AG09309 (cell line): ENCODE results near the gene RIPPLY2.
"Not testable (repeated sequence)": the region's sequence is repeated elsewhere in the genome, so short reads cannot be mapped to it uniquely, and the experiment has no call there.

Experiments
- DNase-seq: peaks from one replicate; pipeline ENCODE4 v3.0.0-alpha.2; 2010; ENCODE audit warnings: low read depth
- H3K4me3 ChIP-seq: 2 replicates; pipeline ENCODE4 v1.5.1; 2011; ENCODE audit warnings: mild to moderate bottlenecking, low read depth, low read length, moderate library complexity; ENCODE audit not compliant: control insufficient read depth
- CTCF ChIP-seq: IDR thresholded peaks from 2 replicates; pipeline ENCODE4 v1.5.1; 2011; ENCODE audit warnings: mild to moderate bottlenecking, low read depth, low read length, inconsistent platforms; ENCODE audit not compliant: insufficient read depth, control insufficient read depth; ENCODE audit errors: missing control alignments

RIPPLY2 gene

DNA sequence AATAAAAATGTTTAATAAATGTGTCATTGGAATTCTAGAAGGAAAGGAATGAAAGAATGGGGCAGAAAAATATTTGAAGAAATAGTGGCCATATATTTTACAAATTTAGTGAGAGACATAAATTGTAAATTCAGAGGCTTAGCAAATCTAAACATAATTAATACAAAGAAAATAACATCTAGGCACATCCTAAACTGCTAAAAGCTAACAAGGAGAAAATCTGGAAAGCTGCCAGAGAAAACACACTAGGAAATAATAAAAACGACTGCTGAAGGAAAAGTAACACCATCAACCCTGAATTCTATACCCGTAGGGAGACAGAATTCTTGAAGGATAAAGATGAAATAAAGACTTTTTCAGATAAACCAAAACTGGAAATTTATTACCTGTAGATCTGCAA lies 30.1 kb downstream of the RIPPLY2 start:
- no peak overlapping the region for H3K4me3 ChIP-seq
- DNase-seq, result no peak
- TF ChIP-seq CTCF, result no peak

DNA sequence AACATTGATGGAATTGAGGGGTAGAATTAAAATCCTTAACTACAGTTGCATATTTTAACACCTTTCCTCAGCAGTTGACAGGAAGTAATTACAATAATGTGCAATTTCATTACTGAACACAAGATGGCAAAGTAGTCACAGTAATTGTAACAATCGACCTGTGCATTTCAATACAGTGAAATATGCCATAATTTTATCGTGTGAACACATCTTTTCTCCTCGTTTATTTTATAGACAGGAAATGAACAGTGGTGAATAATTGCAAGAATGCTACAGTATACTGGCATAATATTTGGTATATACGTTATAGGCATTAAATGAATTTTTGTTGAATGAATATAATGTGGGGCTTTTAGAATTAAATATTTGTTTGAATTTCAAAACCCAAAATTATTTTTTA lies 31.4 kb downstream of the RIPPLY2 start:
- peak; percentile 29 for DNase-seq
- TF ChIP-seq CTCF, result peak; percentile 44
- H3K4me3 ChIP-seq, result no peak overlapping the region

DNA sequence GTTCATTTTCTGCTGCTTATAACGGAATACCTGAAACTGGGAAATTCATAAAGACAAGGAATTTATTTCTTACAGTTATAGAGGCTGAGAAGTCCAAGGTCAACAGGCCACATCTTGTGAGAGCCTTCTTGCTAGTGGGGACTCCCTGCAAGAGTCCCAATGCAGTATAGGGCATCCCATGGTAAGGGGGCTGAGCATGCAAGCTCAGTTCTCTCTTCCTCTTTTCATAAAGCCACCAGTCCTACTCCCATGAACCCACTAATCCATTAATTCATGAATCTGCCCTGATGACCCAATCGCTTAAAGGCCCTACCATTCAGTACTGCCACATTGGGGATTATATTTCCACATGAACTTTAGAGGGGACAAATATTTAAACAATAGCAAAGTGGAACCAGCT lies 32.8 kb downstream of the RIPPLY2 start:
- no peak for TF ChIP-seq CTCF
- H3K4me3 ChIP-seq, result no peak overlapping the region
- no peak for DNase-seq

DNA sequence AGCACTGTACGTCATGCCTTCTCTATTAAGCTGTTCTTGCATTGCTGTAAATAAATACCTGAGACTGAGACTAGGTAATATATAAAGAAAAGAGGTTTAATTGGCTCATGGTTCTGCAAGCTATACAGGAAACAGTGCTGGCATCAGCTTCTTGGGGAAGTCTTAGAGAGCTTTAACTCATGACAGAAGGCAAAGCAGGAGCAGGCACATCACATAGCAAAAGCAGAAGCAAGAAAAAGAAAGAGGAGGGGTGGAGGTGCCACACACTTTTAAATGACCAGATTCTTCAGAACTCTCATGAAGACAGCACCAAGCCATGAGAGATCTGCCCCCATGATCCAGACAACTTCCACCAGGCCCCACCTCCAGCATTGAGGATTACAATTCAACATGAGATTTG lies 36.5 kb downstream of the RIPPLY2 start:
- no peak for TF ChIP-seq CTCF
- H3K4me3 ChIP-seq, result no peak overlapping the region
- no peak for DNase-seq

GRCh38 chr6:83890520-83890919 lies 37.4 kb downstream of the RIPPLY2 start:
- H3K4me3 ChIP-seq, result no peak overlapping the region
- no peak for TF ChIP-seq CTCF
- no peak for DNase-seq

GRCh38 chr6:83891586-83891985 lies 38.4 kb downstream of the RIPPLY2 start:
- TF ChIP-seq CTCF, result no peak
- no peak overlapping the region for H3K4me3 ChIP-seq
- no peak for DNase-seq

GRCh38 chr6:83893024-83893423 lies 39.9 kb downstream of the RIPPLY2 start:
- no peak for DNase-seq
- H3K4me3 ChIP-seq, result no peak overlapping the region
- no peak for TF ChIP-seq CTCF

DNA sequence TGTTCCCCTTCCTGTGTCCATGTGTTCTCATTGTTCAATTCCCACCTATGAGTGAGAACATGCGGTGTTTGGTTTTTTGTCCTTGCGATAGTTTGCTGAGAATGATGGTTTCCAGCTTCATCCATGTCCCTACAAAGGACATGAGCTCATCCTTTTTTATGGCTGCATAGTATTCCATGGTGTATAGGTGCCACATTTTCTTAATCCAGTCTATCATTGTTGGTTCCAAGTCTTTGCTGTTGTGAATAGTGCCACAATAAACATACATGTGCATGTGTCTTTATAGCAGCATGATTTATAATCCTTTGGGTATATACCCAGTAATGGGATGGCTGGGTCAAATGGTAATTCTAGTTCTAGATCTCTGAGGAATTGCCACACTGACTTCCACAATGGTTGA lies 43.9 kb downstream of the RIPPLY2 start:
- not testable (repeated sequence) for DNase-seq, H3K4me3 ChIP-seq
